HepG2 (cell line): Measurements from ENCODE around the gene CTBP1. TPM values are rescaled to one million over a fixed set of nuclear protein-coding genes. Genes with fewer than 3 reads are reported as not detected.

Experiments
- BRF2 ChIP-seq: sonication (generic); formaldehyde crosslinking; IDR thresholded peaks from 2 replicates; pipeline ENCODE4 v1.8.1; 2022; ENCODE audit warnings: mild to moderate bottlenecking, missing genetic modification reagents
- CBX2 ChIP-seq, 2 experiments: fragments of 200-600 bp in 1 of 2; sonication (generic); formaldehyde crosslinking in 1 of 2; IDR thresholded peaks; 2 replicates each; pipeline versions ENCODE4 v1.7.0 to v1.8.1; 2018 to 2022; ENCODE audit warnings: low read depth in 2 of 2, low read length in 1 of 2, mild to moderate bottlenecking in 1 of 2, missing genetic modification reagents in 1 of 2
- CREBL2 ChIP-seq: sonication (generic); formaldehyde crosslinking; IDR thresholded peaks from 2 replicates; pipeline ENCODE4 v1.8.1; 2023; ENCODE audit warnings: missing genetic modification reagents, mild to moderate bottlenecking, borderline replicate concordance
- DRAP1 ChIP-seq: IDR thresholded peaks from 2 replicates; pipeline ENCODE4 v1.6.1; 2016; ENCODE audit warnings: missing genetic modification reagents, missing compliant biosample characterization
- HES4 ChIP-seq: sonication (generic); formaldehyde crosslinking; IDR thresholded peaks from 2 replicates; pipeline ENCODE4 v1.9.0; 2021; ENCODE audit warnings: mild to moderate bottlenecking, missing genetic modification reagents, borderline replicate concordance
- HNRNPK ChIP-seq: fragments of 200-400 bp; formaldehyde crosslinking; IDR thresholded peaks from 2 replicates; pipeline ENCODE4 v1.6.1; 2018; ENCODE audit warnings: low read length, low read depth, moderate library complexity, mild to moderate bottlenecking; ENCODE audit not compliant: poor library complexity, severe bottlenecking
- MIER3 ChIP-seq: IDR thresholded peaks from 2 replicates; pipeline ENCODE4 v1.6.1; 2016; ENCODE audit warnings: missing compliant biosample characterization, borderline replicate concordance
- PTBP1 ChIP-seq: fragments of 200-400 bp; formaldehyde crosslinking; IDR thresholded peaks from 2 replicates; pipeline ENCODE4 v1.6.1; 2018; ENCODE audit warnings: low read length, low read depth; ENCODE audit not compliant: poor library complexity, severe bottlenecking
- REPIN1 ChIP-seq: sonication (generic); formaldehyde crosslinking; IDR thresholded peaks from 2 replicates; pipeline ENCODE4 v1.8.0; 2022; ENCODE audit warnings: missing genetic modification reagents, low read depth, mild to moderate bottlenecking, borderline replicate concordance
- U2AF1 ChIP-seq: fragments of 200-400 bp; formaldehyde crosslinking; optimal IDR thresholded peaks from 2 replicates; pipeline ENCODE3; 2017; ENCODE audit warnings: mild to moderate bottlenecking, low read depth, low read length
- ZBED4 ChIP-seq: sonication (generic); formaldehyde crosslinking; IDR thresholded peaks from 2 replicates; pipeline ENCODE4 v1.4.0; 2020; ENCODE audit warnings: missing genetic modification reagents, borderline replicate concordance
- ZBTB37 ChIP-seq: sonication (generic); formaldehyde crosslinking; IDR thresholded peaks from 2 replicates; pipeline ENCODE4 v1.4.0; 2020; ENCODE audit warnings: mild to moderate bottlenecking, missing genetic modification reagents
- ZNF280B ChIP-seq: sonication (generic); formaldehyde crosslinking; IDR thresholded peaks from 2 replicates; pipeline ENCODE4 v1.5.0; 2020; ENCODE audit warnings: missing genetic modification reagents, mild to moderate bottlenecking, borderline replicate concordance
- ZNF317 ChIP-seq: sonication (generic); formaldehyde crosslinking; IDR thresholded peaks from 2 replicates; pipeline ENCODE4 v1.5.0; 2020; ENCODE audit warnings: mild to moderate bottlenecking, missing genetic modification reagents
- ZNF343 ChIP-seq: sonication (generic); formaldehyde crosslinking; IDR thresholded peaks from 2 replicates; pipeline ENCODE4 v1.4.0; 2020; ENCODE audit warnings: mild to moderate bottlenecking, missing genetic modification reagents
- ZNF577 ChIP-seq: sonication (generic); formaldehyde crosslinking; IDR thresholded peaks from 2 replicates; pipeline ENCODE4 v1.4.0; 2020; ENCODE audit warnings: mild to moderate bottlenecking, low read depth, missing genetic modification reagents, borderline replicate concordance
- ZNF652 ChIP-seq: IDR thresholded peaks from 2 replicates; pipeline ENCODE4 v1.6.1; 2016; ENCODE audit warnings: low read depth, borderline replicate concordance
- ZSCAN31 ChIP-seq: sonication (generic); formaldehyde crosslinking; IDR thresholded peaks from 2 replicates; pipeline ENCODE4 v1.5.0; 2020; ENCODE audit warnings: low read depth, mild to moderate bottlenecking, missing genetic modification reagents
- polyA plus RNA-seq, 8 experiments: library from polyadenylated mRNA; depleted of rRNA in 3 of 8; stranded (reverse) in 7 of 8; unstranded in 1 of 8; fragments of >200 nt; fragmentation: Illumina TruSeq in 4 of 8; extraction: Trizol in 4 of 8; gene quantifications; 2 replicates each; pipeline versions ENCODE4 v1.2.1 to v1.2.3, GENCODE V29; 2011 to 2016; ENCODE audit warnings: low read depth in 4 of 8, missing spikeins in 1 of 8, mixed read lengths in 1 of 8; ENCODE audit not compliant: insufficient read depth in 1 of 8
- total RNA-seq, 5 experiments: library from RNA; depleted of rRNA; stranded (reverse); fragments of >200 nt; fragmentation: Illumina TruSeq; extraction: Trizol; gene quantifications; 2 replicates each; pipeline ENCODE4 v1.2.3, GENCODE V29; 2016; ENCODE audit warnings: low read depth in 1 of 5

Gene CTBP1
- total and polyA plus RNA-seq, 2 of the 13 experiments (the other 11 are each of a cell fraction or from before 2014, with no cell fraction given), result 78.5 to 112 TPM

GRCh38 chr4:1289207-1290164 lies 40.6 kb upstream of the CTBP1 start, which contains the start of gene MAEA (continued):
- TF ChIP-seq U2AF1 (no peak), HES4 (CRISPR knock-in tag) (no peak), ZNF280B (CRISPR knock-in tag) (no peak), MIER3 (CRISPR knock-in tag) (no peak), ZNF317 (CRISPR knock-in tag) (no peak), ZNF577 (no peak), ZBTB37 (CRISPR knock-in tag) (no peak), REPIN1 (CRISPR knock-in tag) (no peak), BRF2 (CRISPR knock-in tag) (no peak), ZNF652 (CRISPR knock-in tag) (no peak), ZNF343 (CRISPR knock-in tag) (no peak), ZBED4 (CRISPR knock-in tag) (0 out of 2 replicates have a peak, but pooled peaks have one; percentile 58), CBX2 (IDR thresholded peaks at IDR 0.05; ENCODE audit: low read depth, low read length) (no peak), CBX2 (CRISPR knock-in tag; IDR thresholded peaks at IDR 0.05; ENCODE audit: low read depth) (no peak), ZSCAN31 (CRISPR knock-in tag) (no peak), DRAP1 (CRISPR knock-in tag) (peak; percentile 76), HNRNPK (no peak), PTBP1 (no peak), CREBL2 (CRISPR knock-in tag) (no peak)
